Tibial nerve (tissue), 4 donors: ENCODE data around the gene GPAT2. TPM values are rescaled to one million over a fixed set of nuclear protein-coding genes. Genes with fewer than 3 reads are reported as not detected.
"Not testable (repeated sequence)": the region's sequence is repeated elsewhere in the genome, so short reads cannot be mapped to it uniquely, and the experiment has no call there.

Experiments used
- DNase-seq, 2 donors: peaks; one replicate each; pipeline ENCODE4 v3.0.0-alpha.2; 2019; ENCODE audit warnings: low spot score in 2 of 2
- H3K27ac ChIP-seq, 4 donors: fragments of 200-600 bp; sonication (generic) in 3 of 4; one replicate each; pipeline ENCODE4 v1.5.1; 2017 to 2019; ENCODE audit warnings: mild to moderate bottlenecking in 1 of 4
- H3K27me3 ChIP-seq, 2 donors: fragments of 200-600 bp; sonication (generic) in 1 of 2; one replicate each; pipeline versions ENCODE4 v1.5.1 to v1.6.0; 2017 to 2019
- H3K36me3 ChIP-seq, 3 donors: fragments of 200-600 bp; sonication (generic); one replicate each; pipeline ENCODE4 v1.5.1; 2018 to 2019
- H3K4me1 ChIP-seq, 4 donors: fragments of 200-600 bp; sonication (generic) in 3 of 4; one replicate each; pipeline ENCODE4 v1.5.1; 2017 to 2019
- H3K4me3 ChIP-seq, 4 donors: fragments of 200-600 bp; sonication (generic) in 3 of 4; one replicate each; pipeline ENCODE4 v1.5.1; 2017 to 2019; ENCODE audit warnings: mild to moderate bottlenecking in 1 of 4, moderate library complexity in 1 of 4
- H3K9me3 ChIP-seq, 4 donors: fragments of 200-600 bp; sonication (generic) in 3 of 4; one replicate each; pipeline ENCODE4 v1.5.1; 2017 to 2019
- EP300 ChIP-seq, 2 donors: sonication (generic); formaldehyde crosslinking; IDR thresholded peaks; one replicate each; pipeline ENCODE4 v1.6.1; 2017; ENCODE audit warnings: antibody characterized with exemption in 2 of 2, mild to moderate bottlenecking in 1 of 2
- POLR2A ChIP-seq, 2 donors: fragments of 450-650 bp; IDR thresholded peaks; one replicate each; pipeline ENCODE4 v1.6.1; 2017; ENCODE audit warnings: antibody characterized with exemption in 2 of 2, mild to moderate bottlenecking in 2 of 2, moderate library complexity in 2 of 2
- WGBS, 2 donors: methylation state at CpG; one replicate each; pipeline ENCODE4 v1.1.5; 2018; 5-methylcytosine and 5-hydroxymethylcytosine counted together
- total RNA-seq, 4 donors: library from RNA; depleted of rRNA; stranded (reverse); fragments of >200 nt; gene quantifications; one replicate each; pipeline ENCODE4 v1.1.0, GENCODE V29; 2016
- TF ChIP-seq, protein P1 (sequence below), 5 experiments: fragments of 200-600 bp in 3 of 5; fragments of 450-650 bp in 2 of 5; sonication (generic) in 3 of 5; IDR thresholded peaks; one replicate each; pipeline ENCODE4 v1.5.1; 2016 to 2019; ENCODE audit warnings: antibody characterized with exemption in 5 of 5, mild to moderate bottlenecking in 3 of 5, moderate library complexity in 2 of 5

GPAT2 gene
- total RNA-seq, 4 donors from 2014 or later: 4.2 to 12.4 (median 6.4) TPM

- H3K27ac ChIP-seq, H3K9me3 ChIP-seq, H3K4me1 ChIP-seq, DNase-seq, H3K36me3 ChIP-seq, H3K27me3 ChIP-seq, H3K4me3 ChIP-seq: not testable (repeated sequence)
- no CpG with 5 or more reads among the region's 14 CpGs for WGBS, 2 donors
These were observed 838 bp upstream of the GPAT2 start for GRCh38 chr2:96035554-96035953.

GRCh38 chr2:96033997-96034396 is 719 bp downstream of the GPAT2 start:
- not testable (repeated sequence) for H3K36me3 ChIP-seq, H3K27ac ChIP-seq, H3K9me3 ChIP-seq, H3K4me1 ChIP-seq, H3K27me3 ChIP-seq, H3K4me3 ChIP-seq, DNase-seq
- WGBS, 2 donors: 0 to 33% methylated on average over 1 of the region's 9 CpGs

- DNase-seq, H3K27ac ChIP-seq, H3K4me1 ChIP-seq, H3K4me3 ChIP-seq, H3K9me3 ChIP-seq, H3K27me3 ChIP-seq, H3K36me3 ChIP-seq: not testable (repeated sequence)
- no CpG with 5 or more reads among the region's 16 CpGs for WGBS, 2 donors
These were observed 6.9 kb downstream of the GPAT2 start for GRCh38 chr2:96027725-96028325.

GRCh38 chr2:96025755-96026154 is 9.0 kb downstream of the GPAT2 start:
- not testable (repeated sequence) for H3K4me3 ChIP-seq, DNase-seq, H3K4me1 ChIP-seq, H3K9me3 ChIP-seq, H3K27ac ChIP-seq, H3K36me3 ChIP-seq, H3K27me3 ChIP-seq
- 100% methylated on average over 4 of the region's 6 CpGs; no CpG with 5 or more reads in 1 of the 2 donors for WGBS, 2 donors

DNA sequence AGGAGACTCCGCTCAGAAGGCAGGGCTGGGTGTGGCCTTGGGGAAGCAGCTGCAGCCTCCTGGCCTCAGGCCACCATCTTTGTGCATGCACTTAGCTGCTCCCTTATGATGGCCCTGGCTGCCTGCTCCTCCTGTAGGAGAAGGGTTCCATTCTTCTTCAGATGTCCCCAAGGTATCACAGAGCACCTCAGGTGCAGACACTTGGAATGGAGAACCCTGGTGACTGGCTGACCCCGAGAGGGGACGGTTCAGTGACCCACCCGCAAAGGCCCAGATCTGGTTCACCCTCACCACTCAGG is 9.6 kb downstream of the GPAT2 start:
- DNase-seq: no peak
- WGBS, 2 donors: 86 to 87% methylated on average over 1 to 4 of the region's 4 CpGs

DNA sequence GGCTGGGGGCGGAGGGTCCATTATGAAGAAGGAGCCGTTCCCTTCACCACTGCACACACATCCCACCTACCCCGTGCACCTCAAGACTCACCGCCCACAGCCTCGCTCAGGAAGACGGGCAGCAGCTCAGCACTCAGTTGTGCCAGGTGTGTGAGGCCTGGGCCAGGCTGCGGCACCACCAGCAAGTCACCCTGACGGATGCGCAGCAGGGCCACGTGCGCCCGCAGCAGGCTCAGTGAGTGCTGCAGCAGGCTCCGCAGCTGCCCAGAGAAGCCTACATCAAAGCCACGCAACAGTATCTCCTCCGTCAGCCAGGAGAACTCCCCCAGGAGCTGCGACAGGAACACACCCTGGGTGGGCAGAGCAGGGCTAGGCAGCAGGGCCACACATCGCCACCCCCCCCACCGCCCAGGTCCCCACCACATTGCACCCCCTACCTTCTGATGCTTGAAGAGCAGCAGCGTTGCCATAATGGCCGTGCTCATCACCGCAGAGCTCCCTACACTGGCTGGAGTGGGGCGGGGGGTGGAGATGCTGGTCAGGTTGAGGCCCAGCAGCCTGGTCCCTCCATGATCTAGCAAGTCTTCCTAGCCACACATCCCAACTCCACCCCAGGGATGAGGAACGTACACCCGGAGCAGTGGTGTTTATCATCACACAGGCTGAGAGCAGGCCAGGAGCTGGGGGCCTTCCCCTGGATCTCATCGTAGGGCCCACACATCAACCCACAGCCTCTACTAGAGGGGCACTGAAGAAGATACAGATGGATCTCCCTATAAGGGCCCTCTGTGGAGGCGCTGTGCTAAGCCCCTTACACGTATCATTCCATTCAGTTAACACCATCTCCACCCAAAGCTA is 10.2 kb downstream of the GPAT2 start:
- WGBS, 2 donors: 84 to 88% methylated on average over 18 to 24 of the region's 27 CpGs
- Histone ChIP-seq H3K4me1 (no peaks in the 10 kb centered on the region), H3K27me3 (no peaks in the 10 kb centered on the region), H3K4me3 (no peak overlapping the region), H3K27ac (no peak overlapping the region), H3K36me3 (no peaks in the 10 kb centered on the region), H3K9me3 (no peaks in the 10 kb centered on the region)
- no peak for DNase-seq
- TF ChIP-seq EP300 (IDR thresholded peaks at IDR 0.05) (no peak), POLR2A (IDR thresholded peaks at IDR 0.05) (no peak)
- TF ChIP-seq, protein P1, sequence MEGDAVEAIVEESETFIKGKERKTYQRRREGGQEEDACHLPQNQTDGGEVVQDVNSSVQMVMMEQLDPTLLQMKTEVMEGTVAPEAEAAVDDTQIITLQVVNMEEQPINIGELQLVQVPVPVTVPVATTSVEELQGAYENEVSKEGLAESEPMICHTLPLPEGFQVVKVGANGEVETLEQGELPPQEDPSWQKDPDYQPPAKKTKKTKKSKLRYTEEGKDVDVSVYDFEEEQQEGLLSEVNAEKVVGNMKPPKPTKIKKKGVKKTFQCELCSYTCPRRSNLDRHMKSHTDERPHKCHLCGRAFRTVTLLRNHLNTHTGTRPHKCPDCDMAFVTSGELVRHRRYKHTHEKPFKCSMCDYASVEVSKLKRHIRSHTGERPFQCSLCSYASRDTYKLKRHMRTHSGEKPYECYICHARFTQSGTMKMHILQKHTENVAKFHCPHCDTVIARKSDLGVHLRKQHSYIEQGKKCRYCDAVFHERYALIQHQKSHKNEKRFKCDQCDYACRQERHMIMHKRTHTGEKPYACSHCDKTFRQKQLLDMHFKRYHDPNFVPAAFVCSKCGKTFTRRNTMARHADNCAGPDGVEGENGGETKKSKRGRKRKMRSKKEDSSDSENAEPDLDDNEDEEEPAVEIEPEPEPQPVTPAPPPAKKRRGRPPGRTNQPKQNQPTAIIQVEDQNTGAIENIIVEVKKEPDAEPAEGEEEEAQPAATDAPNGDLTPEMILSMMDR (IDR thresholded peaks at IDR 0.05): no peak

More for the DNA sequence above, 9.6 kb downstream of the GPAT2 start:
- no peaks in the 10 kb centered on the region for H3K27me3 ChIP-seq
- H3K4me3 ChIP-seq: no peak overlapping the region
- H3K36me3 ChIP-seq: no peaks in the 10 kb centered on the region
- TF ChIP-seq, protein P1 (IDR thresholded peaks at IDR 0.05): no peak
- TF ChIP-seq POLR2A (IDR thresholded peaks at IDR 0.05) (no peak), EP300 (IDR thresholded peaks at IDR 0.05) (no peak)
- H3K9me3 ChIP-seq: no peaks in the 10 kb centered on the region
- no peak overlapping the region for H3K27ac ChIP-seq
- no peaks in the 10 kb centered on the region for H3K4me1 ChIP-seq

- H3K4me3 ChIP-seq, H3K9me3 ChIP-seq, DNase-seq, H3K27ac ChIP-seq, H3K27me3 ChIP-seq, H3K4me1 ChIP-seq, H3K36me3 ChIP-seq: not testable (repeated sequence)
- WGBS, 2 donors: 82 to 97% methylated on average over 5 to 7 of the region's 7 CpGs
These were observed 11.0 kb downstream of the GPAT2 start for GRCh38 chr2:96023701-96024100.
